ENCODE results near the gene MAP2K2.

DNA sequence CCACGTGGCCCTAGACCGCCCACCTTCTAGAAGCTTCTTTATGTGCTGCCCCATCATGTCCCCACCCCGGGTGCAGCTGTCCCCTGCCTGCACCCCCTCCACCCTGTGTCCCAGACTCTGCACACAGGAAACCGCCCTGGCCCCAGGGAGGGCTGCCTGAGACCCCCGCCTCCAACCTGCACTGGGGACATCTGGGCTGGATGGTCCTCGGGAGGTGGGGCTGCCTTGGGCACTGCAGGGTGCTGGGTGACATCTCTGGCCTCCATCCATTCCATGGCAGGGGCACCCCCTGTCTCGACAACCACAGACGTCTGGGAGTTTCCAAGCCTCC lies 39.4 kb downstream of the MAP2K2 start:
- TF ChIP-seq, protein P1, sequence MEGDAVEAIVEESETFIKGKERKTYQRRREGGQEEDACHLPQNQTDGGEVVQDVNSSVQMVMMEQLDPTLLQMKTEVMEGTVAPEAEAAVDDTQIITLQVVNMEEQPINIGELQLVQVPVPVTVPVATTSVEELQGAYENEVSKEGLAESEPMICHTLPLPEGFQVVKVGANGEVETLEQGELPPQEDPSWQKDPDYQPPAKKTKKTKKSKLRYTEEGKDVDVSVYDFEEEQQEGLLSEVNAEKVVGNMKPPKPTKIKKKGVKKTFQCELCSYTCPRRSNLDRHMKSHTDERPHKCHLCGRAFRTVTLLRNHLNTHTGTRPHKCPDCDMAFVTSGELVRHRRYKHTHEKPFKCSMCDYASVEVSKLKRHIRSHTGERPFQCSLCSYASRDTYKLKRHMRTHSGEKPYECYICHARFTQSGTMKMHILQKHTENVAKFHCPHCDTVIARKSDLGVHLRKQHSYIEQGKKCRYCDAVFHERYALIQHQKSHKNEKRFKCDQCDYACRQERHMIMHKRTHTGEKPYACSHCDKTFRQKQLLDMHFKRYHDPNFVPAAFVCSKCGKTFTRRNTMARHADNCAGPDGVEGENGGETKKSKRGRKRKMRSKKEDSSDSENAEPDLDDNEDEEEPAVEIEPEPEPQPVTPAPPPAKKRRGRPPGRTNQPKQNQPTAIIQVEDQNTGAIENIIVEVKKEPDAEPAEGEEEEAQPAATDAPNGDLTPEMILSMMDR (IDR thresholded peaks at IDR 0.05), result no peak
- TF ChIP-seq POLR2A (IDR thresholded peaks at IDR 0.05), result no peak
